HEK293T (cell line): Measurements from ENCODE around the gene TSPAN16.

Source experiments
- ELF4 ChIP-seq: fragments of 450-650 bp; IDR thresholded peaks from 2 replicates; pipeline ENCODE4 v1.6.1; 2017; ENCODE audit warnings: antibody characterized with exemption
- FOXA1 ChIP-seq: fragments of 450-650 bp; IDR thresholded peaks from 2 replicates; pipeline ENCODE4 v1.6.1; 2016; ENCODE audit warnings: mild to moderate bottlenecking
- FOXK2 ChIP-seq: fragments of 450-650 bp; IDR thresholded peaks from 2 replicates; pipeline ENCODE4 v1.6.1; 2016; ENCODE audit warnings: mild to moderate bottlenecking
- FOXM1 ChIP-seq: fragments of 450-650 bp; IDR thresholded peaks from 2 replicates; pipeline ENCODE4 v1.6.1; 2017; ENCODE audit warnings: mild to moderate bottlenecking, borderline replicate concordance
- HDGF ChIP-seq: fragments of 450-650 bp; IDR thresholded peaks from 2 replicates; pipeline ENCODE4 v1.6.1; 2017; ENCODE audit warnings: antibody characterized with exemption, borderline replicate concordance
- L3MBTL2 ChIP-seq: fragments of 450-650 bp; conservative IDR thresholded peaks from 2 replicates; pipeline ENCODE4 v1.6.1; 2016; ENCODE audit warnings: mild to moderate bottlenecking
- LEF1 ChIP-seq: fragments of 450-650 bp; IDR thresholded peaks from 2 replicates; pipeline ENCODE4 v1.6.1; 2017; ENCODE audit warnings: mild to moderate bottlenecking, borderline replicate concordance
- SP1 ChIP-seq: fragments of 450-650 bp; IDR thresholded peaks from 2 replicates; pipeline ENCODE4 v1.6.1; 2017
- SUZ12 ChIP-seq: fragments of 450-650 bp; IDR thresholded peaks from 2 replicates; pipeline ENCODE4 v1.6.1; 2016; ENCODE audit warnings: mild to moderate bottlenecking
- TARDBP ChIP-seq: fragments of 450-650 bp; IDR thresholded peaks from 2 replicates; pipeline ENCODE4 v1.6.1; 2016

DNA sequence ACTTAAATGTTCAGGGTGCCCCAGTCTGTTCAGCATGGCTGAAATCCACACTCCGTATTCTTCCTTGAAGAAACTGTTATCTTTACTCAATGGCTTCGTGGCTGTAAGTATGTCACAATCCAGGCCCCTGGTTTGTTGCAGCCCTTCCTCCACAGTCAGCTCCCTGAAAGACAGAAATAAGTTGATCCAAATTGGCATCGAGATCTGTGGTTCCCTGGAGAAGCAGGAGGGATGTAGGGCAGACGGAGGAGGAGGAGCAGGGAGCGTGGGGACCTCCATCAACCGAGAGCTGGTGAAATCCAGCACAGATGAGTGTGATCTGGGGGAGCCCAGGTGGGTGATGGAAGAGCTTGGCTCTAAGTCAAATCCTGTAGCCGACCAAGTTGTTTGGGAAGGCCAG is 304 bp downstream of the TSPAN16 start:
- TF ChIP-seq SUZ12 (no peak), FOXK2 (no peak), FOXA1 (no peak), LEF1 (no peak), HDGF (no peak), SP1 (no peak), FOXM1 (no peak), TARDBP (no peak), L3MBTL2 (no peak), ELF4 (no peak)
